HFF-Myc (cell line): ENCODE measurements around the gene ADGRF1.

Experiments
- DNase-seq: peaks from one replicate; pipeline ENCODE4 v3.0.0-alpha.2; 2011; ENCODE audit warnings: low read depth; ENCODE audit errors: extremely low read depth
- H3K4me3 ChIP-seq: replicated peaks from 2 replicates; pipeline ENCODE4 v1.5.1; 2011; ENCODE audit warnings: low read depth, mild to moderate bottlenecking, control low read depth, low read length
- CTCF ChIP-seq: IDR thresholded peaks from 2 replicates; pipeline ENCODE4 v1.5.1; 2012; ENCODE audit warnings: mild to moderate bottlenecking, low read depth, low read length, control low read depth; ENCODE audit errors: missing control alignments

ADGRF1 gene

DNA sequence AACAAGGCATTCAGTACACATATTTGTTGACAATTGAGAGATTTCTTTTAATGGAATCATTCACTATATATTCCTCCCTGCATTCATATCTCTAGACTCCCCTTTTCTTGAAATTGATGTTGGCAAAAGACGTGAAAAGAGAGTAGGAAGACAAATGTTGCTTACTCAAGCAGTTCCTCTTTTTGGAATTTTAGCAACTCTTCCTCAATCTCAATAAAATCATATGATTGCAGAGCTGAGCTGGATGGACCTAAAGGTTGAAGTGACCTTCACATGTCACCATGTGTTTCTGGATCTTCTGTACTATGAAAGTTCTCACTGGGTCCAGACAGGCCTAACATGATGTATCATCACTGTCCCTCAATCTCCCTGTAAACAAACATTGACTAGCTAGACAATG, 18.6 kb downstream of the ADGRF1 start:
- DNase-seq, result no peak
- no peak for TF ChIP-seq CTCF
- H3K4me3 ChIP-seq, result no peak overlapping the region

DNA sequence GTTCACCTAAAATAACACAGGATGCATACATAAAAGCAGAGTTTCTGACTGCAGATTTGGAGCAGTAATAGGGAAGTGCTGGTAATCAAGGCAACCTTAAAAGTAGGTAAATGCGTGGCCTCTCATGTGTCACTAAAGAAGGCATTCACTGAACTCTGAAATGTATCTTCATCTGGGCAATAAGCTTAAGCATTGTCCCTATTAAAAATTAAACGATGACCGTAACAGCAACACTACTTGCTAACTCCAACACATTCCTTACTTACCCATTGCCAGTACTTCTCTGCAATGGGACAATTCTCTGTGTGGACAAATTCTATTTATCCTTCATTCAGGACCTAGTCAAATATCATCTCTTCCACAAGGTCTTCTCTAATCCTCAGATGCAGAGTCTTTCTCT, 19.9 kb downstream of the ADGRF1 start:
- no peak overlapping the region for H3K4me3 ChIP-seq
- DNase-seq, result no peak
- TF ChIP-seq CTCF, result no peak

DNA sequence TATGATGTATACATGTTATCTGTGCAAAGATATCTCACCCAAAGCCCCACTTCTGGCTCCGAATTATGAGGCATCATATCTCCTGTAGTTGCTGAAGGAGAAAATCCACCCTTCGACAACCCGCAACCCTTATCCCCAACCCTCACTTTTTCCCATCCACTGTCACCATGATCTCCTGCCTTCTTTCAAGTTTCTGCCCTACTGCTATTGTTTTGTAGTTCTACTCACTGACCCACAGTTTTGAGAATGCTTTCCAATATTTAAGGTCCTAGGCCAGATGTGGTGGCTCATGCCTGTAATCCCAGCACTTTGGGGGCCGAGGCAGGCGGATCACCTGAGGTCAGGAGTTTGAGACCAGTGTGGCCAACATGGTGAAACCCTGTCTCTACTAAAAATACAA, 22.2 kb downstream of the ADGRF1 start:
- no peak overlapping the region for H3K4me3 ChIP-seq
- TF ChIP-seq CTCF, result no peak
- DNase-seq, result no peak

GRCh38 chr6:47016909-47017308, 25.2 kb downstream of the ADGRF1 start:
- DNase-seq, result no peak
- no peak overlapping the region for H3K4me3 ChIP-seq
- TF ChIP-seq CTCF, result no peak

DNA sequence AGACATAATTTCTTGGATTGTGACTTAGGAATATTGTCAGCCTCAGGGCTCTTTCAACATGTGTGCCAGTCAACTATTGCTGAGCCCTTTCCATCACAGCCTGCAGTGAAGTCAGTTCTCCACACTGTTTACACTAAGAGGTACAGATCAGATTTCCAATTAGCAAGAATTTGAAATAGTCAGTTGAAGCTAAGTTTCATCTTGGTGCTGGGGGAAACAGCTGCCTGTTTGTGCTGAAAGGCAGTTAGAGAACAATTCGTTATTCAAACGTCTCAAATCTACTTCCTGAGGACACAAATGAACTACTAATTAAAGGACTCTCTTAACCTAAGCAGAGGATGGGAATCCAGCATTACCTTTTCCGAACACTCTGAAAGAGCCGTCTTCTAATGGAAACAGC, 25.9 kb downstream of the ADGRF1 start:
- no peak for TF ChIP-seq CTCF
- no peak for DNase-seq

GRCh38 chr6:47014401-47014800, 27.7 kb downstream of the ADGRF1 start:
- no peak for TF ChIP-seq CTCF
- DNase-seq, result no peak
- no peak overlapping the region for H3K4me3 ChIP-seq

More for the DNA sequence above, 25.9 kb downstream of the ADGRF1 start:
- no peak overlapping the region for H3K4me3 ChIP-seq

DNA sequence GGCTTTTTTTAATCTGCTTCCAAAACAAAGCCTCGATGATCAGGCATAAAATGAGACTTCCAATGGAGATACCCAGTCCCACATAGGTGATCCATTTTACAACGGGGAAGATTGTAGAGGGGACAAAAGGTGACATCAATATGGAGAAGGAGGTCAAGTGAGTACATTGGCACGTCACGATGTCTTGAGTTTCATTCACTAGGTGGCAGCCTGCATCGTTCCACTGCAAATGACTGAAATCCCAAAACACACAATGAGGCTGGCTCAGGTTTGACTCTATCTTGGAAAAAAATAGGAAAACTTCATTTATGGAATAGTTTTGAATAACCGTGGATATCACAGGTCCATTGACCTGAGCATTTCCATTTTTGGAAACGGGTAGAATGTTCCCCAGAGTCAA, 32.5 kb downstream of the ADGRF1 start:
- no peak overlapping the region for H3K4me3 ChIP-seq
- DNase-seq, result no peak
- no peak for TF ChIP-seq CTCF
